Sigmoid colon (tissue), 3 donors: Measurements from ENCODE around the gene ARHGAP15.

ENCODE experiments used
- POLR2A ChIP-seq, 2 donors: fragments of 450-650 bp; IDR thresholded peaks; one replicate each; pipeline ENCODE4 v1.6.1; 2016; ENCODE audit warnings: antibody characterized with exemption in 2 of 2, mild to moderate bottlenecking in 2 of 2, moderate library complexity in 2 of 2
- TF ChIP-seq, protein P1 (sequence below), 4 experiments: fragments of 450-650 bp in 3 of 4; fragments of 200-600 bp in 1 of 4; IDR thresholded peaks; one replicate each; pipeline ENCODE4 v1.5.1; 2016 to 2019; ENCODE audit warnings: antibody characterized with exemption in 4 of 4, mild to moderate bottlenecking in 3 of 4, moderate library complexity in 2 of 4

GRCh38 chr2:143375384-143375880 is 246.2 kb downstream of the ARHGAP15 start:
- no peak for TF ChIP-seq POLR2A (IDR thresholded peaks at IDR 0.05)
- TF ChIP-seq, protein P1, sequence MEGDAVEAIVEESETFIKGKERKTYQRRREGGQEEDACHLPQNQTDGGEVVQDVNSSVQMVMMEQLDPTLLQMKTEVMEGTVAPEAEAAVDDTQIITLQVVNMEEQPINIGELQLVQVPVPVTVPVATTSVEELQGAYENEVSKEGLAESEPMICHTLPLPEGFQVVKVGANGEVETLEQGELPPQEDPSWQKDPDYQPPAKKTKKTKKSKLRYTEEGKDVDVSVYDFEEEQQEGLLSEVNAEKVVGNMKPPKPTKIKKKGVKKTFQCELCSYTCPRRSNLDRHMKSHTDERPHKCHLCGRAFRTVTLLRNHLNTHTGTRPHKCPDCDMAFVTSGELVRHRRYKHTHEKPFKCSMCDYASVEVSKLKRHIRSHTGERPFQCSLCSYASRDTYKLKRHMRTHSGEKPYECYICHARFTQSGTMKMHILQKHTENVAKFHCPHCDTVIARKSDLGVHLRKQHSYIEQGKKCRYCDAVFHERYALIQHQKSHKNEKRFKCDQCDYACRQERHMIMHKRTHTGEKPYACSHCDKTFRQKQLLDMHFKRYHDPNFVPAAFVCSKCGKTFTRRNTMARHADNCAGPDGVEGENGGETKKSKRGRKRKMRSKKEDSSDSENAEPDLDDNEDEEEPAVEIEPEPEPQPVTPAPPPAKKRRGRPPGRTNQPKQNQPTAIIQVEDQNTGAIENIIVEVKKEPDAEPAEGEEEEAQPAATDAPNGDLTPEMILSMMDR (IDR thresholded peaks at IDR 0.05) = no peak
